Stimulated activated naive CD4-positive, alpha-beta T cell (primary cell): ENCODE measurements around the gene S1PR1.
A peak's percentile ranks its signal among the peaks of the same experiment; 100 is the strongest.

Experiments used
- DNase-seq, 6 experiments: peaks; one replicate each; lab custom pipeline; 2025; lab: John Stamatoyannopoulos, UW

The S1PR1 gene

DNA sequence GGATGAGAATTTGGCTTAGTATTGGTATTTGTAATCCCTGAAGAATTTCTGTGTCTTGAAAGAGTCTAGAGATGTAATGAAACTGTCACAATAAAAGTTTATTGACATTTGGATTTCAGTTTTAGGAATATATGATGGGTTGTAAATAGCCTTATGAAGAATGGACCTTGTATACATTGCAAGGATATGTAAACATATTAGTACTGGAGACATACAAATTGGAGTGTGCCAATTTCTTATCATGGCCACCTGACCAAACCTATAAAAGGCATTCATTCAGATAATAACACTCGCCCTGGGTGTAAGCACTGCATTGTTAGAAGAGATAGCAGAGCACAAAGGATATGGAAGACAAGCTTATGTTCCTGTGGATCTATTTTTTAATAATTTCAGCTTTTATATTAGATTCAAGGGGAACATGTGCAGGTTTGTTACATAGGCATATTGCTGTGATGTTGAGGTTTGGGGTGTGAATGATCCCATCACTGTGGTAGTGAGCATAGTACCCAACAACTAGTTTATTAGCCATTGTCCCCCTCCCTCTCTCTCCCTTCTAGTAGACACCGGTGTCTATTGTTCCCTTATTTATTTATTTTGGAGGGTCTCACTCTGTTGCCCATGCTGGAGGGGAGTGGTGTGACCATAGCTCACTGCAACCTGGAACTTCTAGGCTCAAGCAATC, 8.6 kb downstream of the S1PR1 start:
- DNase-seq, result no peak

GRCh38 chr1:101247404-101248287, 10.8 kb downstream of the S1PR1 start:
- peak in 2 of 6 experiments; percentile 22 to 23 for DNase-seq

- no peak for DNase-seq
Observed at GRCh38 chr1:101250222-101250621, 13.4 kb downstream of the S1PR1 start.

- DNase-seq, result no peak
Observed at GRCh38 chr1:101250656-101251272, 13.9 kb downstream of the S1PR1 start.

- DNase-seq, result no peak
Observed at GRCh38 chr1:101251504-101251903, 14.7 kb downstream of the S1PR1 start.

- DNase-seq, result no peak
Observed at GRCh38 chr1:101253976-101254674, 17.3 kb downstream of the S1PR1 start.

- DNase-seq, result peak in 2 of 6 experiments; percentile 19 to 20
Observed at GRCh38 chr1:101257500-101258325, 20.9 kb downstream of the S1PR1 start.

DNA sequence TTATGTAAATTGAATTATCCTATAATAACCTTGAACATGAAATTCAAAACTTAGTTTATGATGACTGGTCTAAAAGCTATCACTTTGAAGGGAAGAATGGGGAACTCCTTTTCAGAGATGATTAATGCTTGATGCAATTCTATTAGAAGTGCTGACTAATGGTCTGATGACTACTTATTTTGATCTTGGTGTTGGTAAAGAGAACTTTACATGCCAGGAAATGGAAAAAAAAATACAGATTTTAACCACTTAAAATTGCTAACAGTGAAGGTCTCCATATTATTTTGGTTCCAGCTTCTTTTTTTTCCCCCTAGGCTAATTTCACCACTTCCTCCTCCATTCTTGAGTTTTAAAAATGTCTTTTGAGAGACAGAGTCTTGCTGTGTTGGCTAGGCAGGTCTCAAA, 22.9 kb downstream of the S1PR1 start:
- DNase-seq, result no peak

- no peak for DNase-seq
Observed at GRCh38 chr1:101260556-101261350, 23.9 kb downstream of the S1PR1 start.

GRCh38 chr1:101261623-101262022, 24.8 kb downstream of the S1PR1 start:
- no peak for DNase-seq

DNA sequence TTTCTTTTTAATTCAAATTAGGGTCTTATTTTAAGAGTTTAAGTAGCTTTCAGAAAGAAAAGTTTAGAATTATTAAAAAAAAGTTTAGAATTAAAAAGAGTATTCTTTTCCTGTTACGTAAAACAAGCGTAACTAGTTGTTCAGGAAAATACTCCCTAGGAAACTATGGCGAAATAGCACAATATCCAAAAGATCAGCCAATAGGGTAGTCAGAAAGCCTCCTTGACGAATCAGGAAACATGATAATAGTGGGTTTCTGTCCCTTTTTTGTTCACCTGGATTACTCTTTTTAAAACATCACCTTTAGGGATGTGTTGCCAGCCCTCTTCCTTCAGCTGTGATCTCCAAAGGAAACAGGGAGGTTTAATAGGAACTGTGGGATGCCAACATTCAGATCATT, 25.2 kb downstream of the S1PR1 start:
- no peak for DNase-seq

GRCh38 chr1:101262630-101263348, 26.0 kb downstream of the S1PR1 start:
- peak in 4 of 6 experiments; percentile 5 to 63 (median 54) for DNase-seq

- peak in 3 of 6 experiments; percentile 26 to 55 (median 48) for DNase-seq
Observed at GRCh38 chr1:101264697-101265096, 27.9 kb downstream of the S1PR1 start.

- DNase-seq, result no peak
Observed at GRCh38 chr1:101265684-101266083, 28.9 kb downstream of the S1PR1 start.

- no peak for DNase-seq
Observed at GRCh38 chr1:101267082-101267481, 30.3 kb downstream of the S1PR1 start.

GRCh38 chr1:101268893-101269292, 32.1 kb downstream of the S1PR1 start:
- DNase-seq, result no peak

DNA sequence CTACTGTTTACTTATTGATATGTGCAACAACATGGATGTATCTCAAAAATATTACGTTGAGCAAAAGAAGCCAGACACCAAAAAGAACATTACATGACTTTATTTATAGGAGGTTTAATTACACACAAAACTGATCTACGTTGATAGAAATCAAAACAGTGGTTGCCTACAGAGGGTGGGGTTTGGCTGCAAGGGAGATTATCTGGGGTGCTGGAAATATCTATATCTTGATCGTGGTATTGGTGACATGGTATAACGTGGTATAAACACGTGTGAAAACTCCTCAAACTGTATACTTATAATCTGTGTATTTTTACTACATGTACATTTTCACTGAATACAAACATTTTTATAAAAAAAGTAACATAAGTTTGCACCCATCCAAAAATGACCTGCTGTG, 38.9 kb downstream of the S1PR1 start:
- DNase-seq, result no peak

DNA sequence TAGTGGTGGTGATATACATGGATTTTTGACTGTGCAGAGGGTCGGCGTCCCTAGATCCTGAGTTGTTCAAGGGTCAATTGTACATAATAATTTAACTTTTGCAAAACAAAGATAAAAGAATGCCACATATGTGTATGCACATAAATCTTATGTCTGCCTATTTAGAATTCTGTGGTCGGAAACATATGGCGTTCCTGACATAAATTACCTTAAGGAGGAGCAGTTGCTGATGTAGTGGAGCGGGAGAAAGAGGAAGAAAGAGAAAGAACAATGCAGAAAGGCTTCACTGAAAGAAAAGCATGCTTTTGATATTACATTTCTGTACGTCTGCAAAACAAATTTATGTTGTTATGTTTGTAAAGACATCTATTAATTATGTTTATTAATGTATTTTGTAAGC, 40.0 kb downstream of the S1PR1 start:
- DNase-seq, result no peak

- no peak for DNase-seq
Observed at GRCh38 chr1:101278238-101278637, 41.4 kb downstream of the S1PR1 start.

GRCh38 chr1:101278845-101279244, 42.0 kb downstream of the S1PR1 start:
- DNase-seq, result peak in 3 of 6 experiments; percentile 15 to 42 (median 36)
